OCI-LY3 (cell line): Measurements from ENCODE around the gene GHRHR.

ENCODE experiments used
- H2AFZ ChIP-seq: fragments of 200-600, 300-600 bp; shearing (Covaris generic); 2 replicates; pipeline ENCODE4 v1.6.0; 2014; ENCODE audit warnings: antibody characterized with exemption, low read depth, low read length
- H3K27ac ChIP-seq: fragments of 200-600, 300-600 bp; sonication (generic); 2 replicates; pipeline ENCODE4 v1.5.1; 2014; ENCODE audit warnings: mild to moderate bottlenecking, low read length, moderate library complexity, mixed read lengths
- H3K27me3 ChIP-seq: fragments of 200-600, 300-600 bp; sonication (generic); 2 replicates; pipeline ENCODE4 v1.6.1; 2014; ENCODE audit warnings: low read depth, low read length, mixed read lengths
- H3K36me3 ChIP-seq: fragments of 200-600, 300-600 bp; sonication (generic); replicated peaks from 2 replicates; pipeline ENCODE3; 2014; ENCODE audit warnings: low read depth, low read length, mixed read lengths
- H3K4me1 ChIP-seq: fragments of 300-600, 200-600 bp; sonication (generic); 2 replicates; pipeline ENCODE4 v1.6.1; 2014; ENCODE audit warnings: low read length, mixed read lengths
- H3K4me2 ChIP-seq: fragments of 200-600, 300-600 bp; sonication (generic); 2 replicates; pipeline ENCODE4 v1.6.1; 2014; ENCODE audit warnings: low read length, mixed read lengths
- H3K4me3 ChIP-seq: fragments of 300-600, 200-600 bp; sonication (generic); 2 replicates; pipeline ENCODE4 v1.5.1; 2014; ENCODE audit warnings: antibody characterized with exemption, mild to moderate bottlenecking, low read length, moderate library complexity
- H3K79me2 ChIP-seq: fragments of 300-600, 200-600 bp; shearing (Covaris generic); 2 replicates; pipeline ENCODE4 v1.6.1; 2014; ENCODE audit warnings: mild to moderate bottlenecking, low read length, mixed read lengths
- H3K9ac ChIP-seq: fragments of 300-600, 200-600 bp; shearing (Covaris generic); 2 replicates; pipeline ENCODE4 v1.6.0; 2014; ENCODE audit warnings: mild to moderate bottlenecking, low read length, moderate library complexity
- H3K9me3 ChIP-seq: fragments of 200-600, 300-600 bp; shearing (Covaris generic); 2 replicates; pipeline ENCODE4 v1.6.1; 2014; ENCODE audit warnings: low read length, mixed read lengths; ENCODE audit not compliant: insufficient read depth
- H4K20me1 ChIP-seq: fragments of 200-600, 300-600 bp; sonication (generic); 2 replicates; pipeline ENCODE4 v1.6.1; 2016; ENCODE audit warnings: low read length, mixed read lengths; ENCODE audit not compliant: insufficient read depth
- CTCF ChIP-seq: fragments of 200-600, 300-600 bp; sonication (generic); IDR thresholded peaks from 2 replicates; pipeline ENCODE4 v1.5.1; 2014; ENCODE audit warnings: antibody characterized with exemption, low read length, low read depth
- EZH2phosphoT487 ChIP-seq: fragments of 200-600 bp; shearing (Covaris generic); IDR thresholded peaks from 2 replicates; pipeline ENCODE4 v1.6.1; 2018; ENCODE audit warnings: antibody characterized with exemption, mixed run types, low read depth

Gene GHRHR

DNA sequence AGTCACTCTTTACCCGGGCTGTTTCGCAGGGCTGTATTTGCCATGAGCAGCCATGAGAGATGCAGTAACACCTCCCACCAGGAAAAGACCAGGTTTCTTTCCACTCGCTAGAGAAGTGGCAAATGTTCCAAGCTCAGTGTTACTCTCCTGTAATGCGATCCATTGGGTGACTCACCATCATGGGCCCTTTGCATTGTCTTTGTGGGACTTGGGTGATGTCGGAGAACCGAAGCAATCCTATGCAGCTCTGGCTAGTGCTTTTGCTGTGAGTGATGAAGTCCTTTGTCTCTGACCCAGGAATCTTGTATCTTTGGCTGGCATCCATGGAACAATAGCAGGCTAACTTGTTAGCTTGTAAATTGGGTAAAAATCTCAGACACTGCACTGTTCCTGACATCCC lies 40.0 kb downstream of the GHRHR start:
- Histone ChIP-seq H3K36me3 (no peaks in the 10 kb centered on the region), H3K27ac (no peak overlapping the region), H3K27me3 (no peaks in the 10 kb centered on the region), H4K20me1 (no peaks in the 10 kb centered on the region), H3K79me2 (no peaks in the 10 kb centered on the region), H2AFZ (no peak overlapping the region), H3K9ac (no peak overlapping the region), H3K9me3 (no peaks in the 10 kb centered on the region), H3K4me2 (no peak overlapping the region), H3K4me1 (no peaks in the 10 kb centered on the region), H3K4me3 (no peak overlapping the region)
- TF ChIP-seq CTCF = no peak
- TF ChIP-seq EZH2phosphoT487 = no peak

GRCh38 chr7:31004393-31004792 lies 40.6 kb downstream of the GHRHR start:
- Histone ChIP-seq H2AFZ (no peak overlapping the region), H3K79me2 (no peaks in the 10 kb centered on the region), H3K27me3 (peaks cover 4% of the 10 kb centered on the region; the same call in 1 of the 2 replicates), H3K9ac (no peak overlapping the region), H3K4me2 (no peak overlapping the region), H3K4me3 (no peak overlapping the region), H3K27ac (no peak overlapping the region), H3K4me1 (no peaks in the 10 kb centered on the region), H3K36me3 (no peaks in the 10 kb centered on the region), H3K9me3 (no peaks in the 10 kb centered on the region), H4K20me1 (no peaks in the 10 kb centered on the region)
- no peak for TF ChIP-seq CTCF
- TF ChIP-seq EZH2phosphoT487 = no peak

GRCh38 chr7:31006857-31007256 lies 43.1 kb downstream of the GHRHR start:
- Histone ChIP-seq H3K36me3 (no peaks in the 10 kb centered on the region), H3K27ac (no peak overlapping the region), H3K9ac (no peak overlapping the region), H4K20me1 (no peaks in the 10 kb centered on the region), H3K4me3 (no peak overlapping the region), H3K4me2 (no peak overlapping the region), H2AFZ (no peak overlapping the region), H3K27me3 (peaks cover 12% of the 10 kb centered on the region), H3K9me3 (no peaks in the 10 kb centered on the region), H3K4me1 (no peaks in the 10 kb centered on the region), H3K79me2 (no peaks in the 10 kb centered on the region)
- TF ChIP-seq CTCF (no peak), EZH2phosphoT487 (no peak)

DNA sequence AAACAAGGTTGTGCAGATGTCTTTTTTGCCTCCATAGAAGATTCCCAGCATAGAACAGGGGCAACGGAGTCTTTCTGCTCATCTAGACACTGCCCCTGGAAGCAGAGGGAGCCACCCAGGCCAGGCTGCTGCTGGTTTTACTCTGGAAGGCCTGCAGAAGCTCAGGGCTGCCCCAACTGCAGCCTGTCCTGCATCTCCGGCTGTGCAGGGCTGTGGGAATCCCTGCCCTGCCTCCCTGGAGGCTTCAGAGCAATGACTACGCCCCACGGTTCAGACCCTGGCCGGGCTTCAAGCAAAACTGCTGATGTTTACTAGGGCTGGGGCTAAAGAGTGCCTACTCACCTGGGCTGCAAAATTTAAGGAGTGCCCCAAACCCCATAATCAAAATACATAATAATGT lies 43.9 kb downstream of the GHRHR start:
- Histone ChIP-seq H3K79me2 (no peaks in the 10 kb centered on the region), H2AFZ (no peak overlapping the region), H4K20me1 (no peaks in the 10 kb centered on the region), H3K9me3 (no peaks in the 10 kb centered on the region), H3K9ac (no peak overlapping the region), H3K4me1 (no peaks in the 10 kb centered on the region), H3K27ac (no peak overlapping the region), H3K27me3 (peaks cover 12% of the 10 kb centered on the region), H3K36me3 (no peaks in the 10 kb centered on the region), H3K4me2 (no peak overlapping the region), H3K4me3 (no peak overlapping the region)
- no peak for TF ChIP-seq EZH2phosphoT487
- TF ChIP-seq CTCF = no peak
